ENCODE data around the gene TM9SF3.
A peak's percentile ranks its signal among the peaks of the same experiment; 100 is the strongest.

Gene TM9SF3

GRCh38 chr10:96586419-96587263 is at the start of gene TM9SF3:
Gene TM9SF3, minus strand, starts transcription at chr10:96587012. Its CDS starts 177 bp downstream, at chr10:96586835.
- peak; percentile 88 to 89 (median 88) for DNase-seq (ENCODE audit: low read depth in 3 of 3)

- DNase-seq (ENCODE audit: low read depth in 3 of 3): no peak
These were observed 49.7 kb upstream of the TM9SF3 start for GRCh38 chr10:96636551-96636950.

GRCh38 chr10:96632974-96633710 is 46.3 kb upstream of the TM9SF3 start:
- DNase-seq (ENCODE audit: low read depth in 3 of 3): no peak

- no peak for DNase-seq (ENCODE audit: low read depth in 3 of 3)
These were observed 40.5 kb upstream of the TM9SF3 start for GRCh38 chr10:96627292-96627691.

GRCh38 chr10:96626795-96627194 is 40.0 kb upstream of the TM9SF3 start:
- DNase-seq (ENCODE audit: low read depth in 3 of 3): no peak

GRCh38 chr10:96625173-96625572 is 38.4 kb upstream of the TM9SF3 start:
- no peak for DNase-seq (ENCODE audit: low read depth in 3 of 3)

GRCh38 chr10:96622013-96622787 is 35.4 kb upstream of the TM9SF3 start:
- DNase-seq (ENCODE audit: low read depth in 3 of 3): no peak

- no peak for DNase-seq (ENCODE audit: low read depth in 3 of 3)
These were observed 33.3 kb upstream of the TM9SF3 start for GRCh38 chr10:96619796-96620773.

- no peak for DNase-seq (ENCODE audit: low read depth in 3 of 3)
These were observed 32.3 kb upstream of the TM9SF3 start for GRCh38 chr10:96619120-96619519.

- DNase-seq (ENCODE audit: low read depth in 3 of 3): no peak
These were observed 31.8 kb upstream of the TM9SF3 start for GRCh38 chr10:96618653-96619052.

- no peak for DNase-seq (ENCODE audit: low read depth in 3 of 3)
These were observed 30.1 kb upstream of the TM9SF3 start for GRCh38 chr10:96616961-96617360.

- DNase-seq (ENCODE audit: low read depth in 3 of 3): no peak
These were observed 27.7 kb upstream of the TM9SF3 start for GRCh38 chr10:96614515-96614914.

- DNase-seq (ENCODE audit: low read depth in 3 of 3): no peak
These were observed 26.8 kb upstream of the TM9SF3 start for GRCh38 chr10:96613576-96613975.

GRCh38 chr10:96612055-96612830 is 25.4 kb upstream of the TM9SF3 start:
- no peak for DNase-seq (ENCODE audit: low read depth in 3 of 3)

- no peak for DNase-seq (ENCODE audit: low read depth in 3 of 3)
These were observed 24.0 kb upstream of the TM9SF3 start for GRCh38 chr10:96610817-96611216.

GRCh38 chr10:96609510-96609909 is 22.7 kb upstream of the TM9SF3 start:
- no peak for DNase-seq (ENCODE audit: low read depth in 3 of 3)

- no peak for DNase-seq (ENCODE audit: low read depth in 3 of 3)
These were observed 22.0 kb upstream of the TM9SF3 start for GRCh38 chr10:96608805-96609204.

GRCh38 chr10:96608262-96608661 is 21.4 kb upstream of the TM9SF3 start:
- no peak for DNase-seq (ENCODE audit: low read depth in 3 of 3)

- no peak for DNase-seq (ENCODE audit: low read depth in 3 of 3)
These were observed 20.1 kb upstream of the TM9SF3 start for GRCh38 chr10:96606946-96607345.

GRCh38 chr10:96606216-96606615 is 19.4 kb upstream of the TM9SF3 start:
- DNase-seq (ENCODE audit: low read depth in 3 of 3): no peak

Measured in stimulated activated CD4-positive, alpha-beta T cell treated with anti-CD3 and anti-CD28 coated beads, TNF-alpha, amount 100 ng/mL, for 4 hours (primary cell).